ENCODE measurements around the gene NIPAL1.

GRCh38 chr4:48073567-48074103 is 57.1 kb downstream of the NIPAL1 start:
- no peak for TF ChIP-seq EZH2 (IDR thresholded peaks at IDR 0.05; ENCODE audit: insufficient read depth, low read length)
- TF ChIP-seq CTCF (IDR thresholded peaks at IDR 0.05; ENCODE audit: insufficient read depth, low read depth, low read length) = no peak

Measured in astrocyte (in vitro differentiated cells and primary cell).